Globus pallidus (tissue), 1 donor: Measurements from ENCODE around the gene IL23R.

Experiments used
- DNase-seq: peaks from one replicate; pipeline ENCODE4 v3.0.0-alpha.2; 2015; ENCODE audit warnings: low spot score

Gene IL23R

DNA sequence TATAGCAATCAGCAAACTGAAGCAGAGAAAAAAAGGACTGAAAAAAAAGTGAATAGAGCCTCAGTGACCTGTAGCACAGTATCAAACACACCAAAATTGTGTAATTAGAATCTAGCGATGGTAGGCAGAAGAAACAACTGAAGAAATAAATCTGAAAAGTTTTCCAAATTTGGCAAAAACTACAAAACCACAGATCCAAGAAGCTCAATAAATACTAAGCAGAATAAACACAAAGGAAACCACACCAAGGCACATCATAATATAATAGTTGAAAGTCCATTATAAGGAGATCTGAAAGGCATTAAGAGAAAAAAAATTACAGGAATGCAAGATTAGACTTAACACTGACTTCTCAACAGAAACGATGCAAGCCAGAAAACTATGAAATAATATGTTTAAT, 134.3 kb downstream of the IL23R start:
- no peak for DNase-seq

GRCh38 chr1:67304023-67304422, 137.8 kb downstream of the IL23R start:
- no peak for DNase-seq

GRCh38 chr1:67306547-67306946, 140.3 kb downstream of the IL23R start:
- no peak for DNase-seq

DNA sequence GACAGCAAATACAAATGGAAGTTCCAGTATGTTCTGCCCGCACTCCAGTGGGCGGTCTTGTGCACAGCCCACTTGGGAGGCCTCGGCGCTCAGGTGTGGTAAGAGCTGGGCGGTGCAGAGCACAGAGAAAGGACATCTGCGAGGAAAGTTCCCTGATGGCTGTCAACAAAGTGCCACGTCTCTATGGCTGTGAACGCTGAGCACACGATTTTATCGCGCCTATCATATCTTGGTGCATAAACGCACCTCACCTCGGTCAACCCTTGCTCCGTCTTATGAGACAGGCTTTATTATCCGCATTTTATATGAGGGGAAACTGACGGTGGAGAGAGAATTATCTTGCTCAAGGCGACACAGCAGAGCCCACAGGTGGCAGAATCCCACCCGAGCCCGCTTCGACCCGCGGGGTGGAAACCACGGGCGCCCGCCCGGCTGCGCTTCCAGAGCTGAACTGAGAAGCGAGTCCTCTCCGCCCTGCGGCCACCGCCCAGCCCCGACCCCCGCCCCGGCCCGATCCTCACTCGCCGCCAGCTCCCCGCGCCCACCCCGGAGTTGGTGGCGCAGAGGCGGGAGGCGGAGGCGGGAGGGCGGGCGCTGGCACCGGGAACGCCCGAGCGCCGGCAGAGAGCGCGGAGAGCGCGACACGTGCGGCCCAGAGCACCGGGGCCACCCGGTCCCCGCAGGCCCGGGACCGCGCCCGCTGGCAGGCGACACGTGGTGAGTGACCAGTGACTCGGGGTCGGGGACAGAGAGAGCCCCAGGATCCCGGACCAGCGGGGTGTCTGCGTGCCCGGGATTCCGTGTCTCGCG, 141.2 kb downstream of the IL23R start, which contains the start of gene IL12RB2:
Gene IL12RB2 (plus strand): TSS at position 623 of the 810 bp plus-strand sequence. CDS start 12,496 bp downstream, outside the sequence.
- DNase-seq: no peak

DNA sequence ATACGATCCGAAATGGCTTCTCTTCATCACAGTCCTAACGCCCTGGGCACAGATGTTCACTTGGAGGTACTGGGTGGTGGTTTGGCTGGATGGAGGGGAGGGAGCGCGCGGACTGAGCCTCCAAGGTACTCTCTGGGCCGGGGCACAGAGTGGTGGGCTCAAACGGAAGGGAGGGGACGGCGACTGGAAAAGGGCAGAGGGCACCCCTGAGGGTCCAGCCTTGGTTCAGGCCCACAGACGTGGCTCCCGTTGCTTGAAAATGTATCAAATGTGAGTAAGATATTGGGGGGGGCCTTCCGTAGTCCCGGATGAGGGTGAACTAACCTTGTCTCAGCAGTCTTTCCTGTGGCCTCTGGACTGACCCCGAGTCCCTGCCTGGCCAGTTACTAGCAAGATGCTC, 141.9 kb downstream of the IL23R start:
- no peak for DNase-seq
